Effector memory CD4-positive, alpha-beta T cell (primary cell): ENCODE results near the gene EIF2B4.

Experiments
- DNase-seq, 3 donors: peaks; one replicate each; pipeline ENCODE4 v3.0.0-alpha.2; 2020
- H3K27ac ChIP-seq: 2 replicates; pipeline ENCODE4 v1.7.0; 2013; ENCODE audit warnings: mild to moderate bottlenecking, low read length, moderate library complexity; ENCODE audit not compliant: insufficient read depth, poor library complexity, severe bottlenecking
- H3K27me3 ChIP-seq: replicated peaks from 2 replicates; pipeline ENCODE4 v1.7.0; 2013; ENCODE audit warnings: mild to moderate bottlenecking, low read length; ENCODE audit not compliant: insufficient read depth, control insufficient read depth, poor library complexity, severe bottlenecking
- H3K36me3 ChIP-seq: 2 replicates; pipeline ENCODE4 v1.7.0; 2013; ENCODE audit warnings: mild to moderate bottlenecking, low read length, moderate library complexity; ENCODE audit not compliant: control insufficient read depth, insufficient read depth
- H3K4me1 ChIP-seq: 2 replicates; pipeline ENCODE4 v1.7.0; 2013; ENCODE audit warnings: low read length, mild to moderate bottlenecking; ENCODE audit not compliant: control insufficient read depth, insufficient read depth, poor library complexity, severe bottlenecking
- H3K4me3 ChIP-seq: 2 replicates; pipeline ENCODE4 v1.7.0; 2013; ENCODE audit warnings: low read length, low read depth, mild to moderate bottlenecking; ENCODE audit not compliant: insufficient read depth, poor library complexity, severe bottlenecking
- H3K9me3 ChIP-seq: 2 replicates; pipeline ENCODE4 v1.7.0; 2013; ENCODE audit warnings: mild to moderate bottlenecking, low read length, moderate library complexity; ENCODE audit not compliant: control insufficient read depth

Gene EIF2B4

GRCh38 chr2:27393225-27393624 is 23.1 kb upstream of the EIF2B4 start:
- DNase-seq: no peak
- Histone ChIP-seq H3K27ac (no peak overlapping the region), H3K36me3 (no peaks in the 10 kb centered on the region)

GRCh38 chr2:27390822-27391679 is 20.9 kb upstream of the EIF2B4 start:
- H3K36me3 ChIP-seq: peaks cover 1% of the 10 kb centered on the region
- peaks cover 11% of the 10 kb centered on the region for H3K4me1 ChIP-seq
- no peaks in the 10 kb centered on the region for H3K9me3 ChIP-seq
- DNase-seq: no peak
- H3K27me3 ChIP-seq: no peaks in the 10 kb centered on the region
- H3K27ac ChIP-seq: peak overlapping the region; percentile 58
- H3K4me3 ChIP-seq: no peak overlapping the region

More at GRCh38 chr2:27393225-27393624, 23.1 kb upstream of the EIF2B4 start:
- H3K27me3 ChIP-seq: no peaks in the 10 kb centered on the region
- no peak overlapping the region for H3K4me3 ChIP-seq
- H3K4me1 ChIP-seq: peaks cover 11% of the 10 kb centered on the region
- H3K9me3 ChIP-seq: no peaks in the 10 kb centered on the region

- Histone ChIP-seq H3K4me3 (no peak overlapping the region), H3K27ac (peak overlapping the region; percentile 69), H3K9me3 (no peaks in the 10 kb centered on the region), H3K27me3 (no peaks in the 10 kb centered on the region), H3K36me3 (peaks cover 48% of the 10 kb centered on the region), H3K4me1 (peaks cover 14% of the 10 kb centered on the region)
- no peak for DNase-seq
These were observed 11.5 kb upstream of the EIF2B4 start for GRCh38 chr2:27381577-27382181.

GRCh38 chr2:27380626-27381545 is 10.7 kb upstream of the EIF2B4 start, which contains the start of gene ZNF513:
Gene ZNF513 (minus strand): TSS chr2:27380734. CDS start chr2:27380526, 208 bp downstream.
- peak; percentile 78 to 86 (median 80) for DNase-seq
- H3K4me1 ChIP-seq: peaks cover 14% of the 10 kb centered on the region
- H3K27me3 ChIP-seq: no peaks in the 10 kb centered on the region
- H3K36me3 ChIP-seq: peaks cover 53% of the 10 kb centered on the region
- peak within 1 kb of the TSS; percentile 68 for H3K4me3 ChIP-seq
- peak within 1 kb of the TSS; percentile 69 for H3K27ac ChIP-seq
- no peaks in the 10 kb centered on the region for H3K9me3 ChIP-seq

- Histone ChIP-seq H3K36me3 (peaks cover 53% of the 10 kb centered on the region), H3K27me3 (no peaks in the 10 kb centered on the region)
- peak; percentile 37 to 50 (median 43) for DNase-seq
These were observed 9.9 kb upstream of the EIF2B4 start for GRCh38 chr2:27379836-27380625.

GRCh38 chr2:27379383-27379835 is 9.3 kb upstream of the EIF2B4 start:
- Histone ChIP-seq H3K9me3 (no peaks in the 10 kb centered on the region), H3K36me3 (peaks cover 53% of the 10 kb centered on the region), H3K27ac (peak overlapping the region; percentile 69), H3K4me1 (peaks cover 14% of the 10 kb centered on the region), H3K27me3 (no peaks in the 10 kb centered on the region), H3K4me3 (no peak overlapping the region)
- DNase-seq: no peak

More at GRCh38 chr2:27379836-27380625, 9.9 kb upstream of the EIF2B4 start:
- peaks cover 14% of the 10 kb centered on the region for H3K4me1 ChIP-seq
- peak overlapping the region; percentile 69 for H3K27ac ChIP-seq
- peak overlapping the region; percentile 68 for H3K4me3 ChIP-seq
- no peaks in the 10 kb centered on the region for H3K9me3 ChIP-seq

- Histone ChIP-seq H3K36me3 (peaks cover 52% of the 10 kb centered on the region), H3K27ac (peak overlapping the region; percentile 13), H3K9me3 (no peaks in the 10 kb centered on the region), H3K4me1 (peaks cover 14% of the 10 kb centered on the region), H3K4me3 (no peak overlapping the region), H3K27me3 (no peaks in the 10 kb centered on the region)
- no peak for DNase-seq
These were observed 8.7 kb upstream of the EIF2B4 start for GRCh38 chr2:27378809-27379290.

- Histone ChIP-seq H3K27me3 (no peaks in the 10 kb centered on the region), H3K27ac (no peak overlapping the region), H3K9me3 (no peaks in the 10 kb centered on the region), H3K4me3 (no peak overlapping the region), H3K36me3 (peaks cover 53% of the 10 kb centered on the region), H3K4me1 (peaks cover 14% of the 10 kb centered on the region)
- no peak for DNase-seq
These were observed 8.1 kb upstream of the EIF2B4 start for GRCh38 chr2:27378096-27378808.
